Measurements from ENCODE around the gene TENM4. TPM values are rescaled to one million over a fixed set of nuclear protein-coding genes. Genes with fewer than 3 reads are reported as not detected.

TENM4 gene
- polyA plus RNA-seq, 1 donor from 2014 or later, result 16.8 TPM

- no peaks in the 10 kb centered on the region for H3K27me3 ChIP-seq (ENCODE audit: insufficient read depth, low read depth, low read length)
- H3K9me2 ChIP-seq (ENCODE audit: insufficient read depth, low read length), result no peaks in the 10 kb centered on the region
- no peak overlapping the region for H3K9ac ChIP-seq (ENCODE audit: low read length)
- H3K9me3 ChIP-seq (ENCODE audit: low read length), result no peaks in the 10 kb centered on the region
- TF ChIP-seq TAF1 (IDR thresholded peaks at IDR 0.05; ENCODE audit: low read depth) (no peak), RAD21 (conservative IDR thresholded peaks at IDR 0.05) (no peak), SMC3 (conservative IDR thresholded peaks at IDR 0.05; ENCODE audit: poor library complexity) (no peak), EP300 (conservative IDR thresholded peaks at IDR 0.05; ENCODE audit: poor library complexity, severe bottlenecking) (no peak), MXI1 (conservative IDR thresholded peaks at IDR 0.05; ENCODE audit: poor library complexity, severe bottlenecking) (no peak), CTCF (IDR thresholded peaks at IDR 0.05; ENCODE audit: poor library complexity, severe bottlenecking) (no peak), POLR2AphosphoS5 (IDR thresholded peaks at IDR 0.05) (no peak)
- no peak overlapping the region for H3K4me2 ChIP-seq (ENCODE audit: low read length)
- H4K20me1 ChIP-seq (ENCODE audit: insufficient read depth), result no peaks in the 10 kb centered on the region
- no peak overlapping the region for H3K4me3 ChIP-seq (ENCODE audit: low read length)
- no peaks in the 10 kb centered on the region for H3F3A ChIP-seq (ENCODE audit: insufficient read depth, low read length, poor library complexity, severe bottlenecking)
- H3K36me3 ChIP-seq (ENCODE audit: insufficient read depth, low read length), result no peaks in the 10 kb centered on the region
- no peak overlapping the region for H3K27ac ChIP-seq (ENCODE audit: low read length)
- no peak overlapping the region for H2AFZ ChIP-seq (ENCODE audit: low read depth, low read length)
- peaks cover 18% of the 10 kb centered on the region for H3K79me2 ChIP-seq (replicated peaks; ENCODE audit: insufficient read depth, low read length)
Measured at GRCh38 chr11:79382301-79383050, 58.4 kb downstream of the TENM4 start.

- no peaks in the 10 kb centered on the region for H3F3A ChIP-seq (ENCODE audit: insufficient read depth, low read length, poor library complexity, severe bottlenecking)
- no peak overlapping the region for H3K4me3 ChIP-seq (ENCODE audit: low read length)
- H3K4me2 ChIP-seq (ENCODE audit: low read length), result no peak overlapping the region
- H4K20me1 ChIP-seq (ENCODE audit: insufficient read depth), result no peaks in the 10 kb centered on the region
- H3K36me3 ChIP-seq (ENCODE audit: insufficient read depth, low read length), result no peaks in the 10 kb centered on the region
- H3K9me3 ChIP-seq (ENCODE audit: low read length), result no peaks in the 10 kb centered on the region
- TF ChIP-seq REST (IDR thresholded peaks at IDR 0.05; ENCODE audit: borderline replicate concordance) (peak; percentile 90), EZH2 (IDR thresholded peaks at IDR 0.05; ENCODE audit: borderline replicate concordance, insufficient read depth, low read length, poor library complexity, severe bottlenecking) (no peak), POLR2AphosphoS5 (IDR thresholded peaks at IDR 0.05) (peak; percentile 42)
- H3K27me3 ChIP-seq (ENCODE audit: insufficient read depth, low read depth, low read length), result no peaks in the 10 kb centered on the region
- no peak overlapping the region for H2AFZ ChIP-seq (ENCODE audit: low read depth, low read length)
- no peaks in the 10 kb centered on the region for H3K9me2 ChIP-seq (ENCODE audit: insufficient read depth, low read length)
- no peak overlapping the region for H3K9ac ChIP-seq (ENCODE audit: low read length)
- peaks cover 15% of the 10 kb centered on the region for H3K79me2 ChIP-seq (replicated peaks; ENCODE audit: insufficient read depth, low read length)
- H3K27ac ChIP-seq (ENCODE audit: low read length), result peak overlapping the region; percentile 39
Measured at GRCh38 chr11:79381036-79381435, 59.8 kb downstream of the TENM4 start.
